Stimulated activated naive B cell treated with anti-CD40 and anti-IgM and Interleukin-4, amounts not matched to agents 10 μg/mL and 1 μg/mL and 100 μg/mL, for 72 hours (primary cell): ENCODE data around the gene ANTXR2.
A peak's percentile ranks its signal among the peaks of the same experiment; 100 is the strongest.

Source experiments
- ATAC-seq, 2 donors: fragments of 150-1000 bp; cut with Tn5 transposase; replicated peaks; 2 replicates each; pipeline ENCODE4 v1.10.0; 2021; ENCODE audit warnings: moderate library complexity in 1 of 2
- DNase-seq: peaks from one replicate; pipeline ENCODE4 v3.0.0; 2021
- H3K27ac Mint-ChIP-seq: one replicate; pipeline ENCODE4 v1.8.0; 2022; ENCODE audit warnings: mild to moderate bottlenecking, mixed read lengths
- H3K27me3 Mint-ChIP-seq, 2 donors: one replicate each; pipeline ENCODE4 v1.8.0; 2022; ENCODE audit warnings: mixed read lengths in 2 of 2
- H3K36me3 Mint-ChIP-seq, 2 donors: one replicate each; pipeline ENCODE4 v1.8.0; 2022; ENCODE audit warnings: mixed read lengths in 2 of 2, mild to moderate bottlenecking in 1 of 2
- H3K4me1 Mint-ChIP-seq, 2 donors: one replicate each; pipeline ENCODE4 v1.8.0; 2022; ENCODE audit warnings: mixed read lengths in 2 of 2, mild to moderate bottlenecking in 1 of 2
- H3K4me3 Mint-ChIP-seq, 2 donors: one replicate each; pipeline ENCODE4 v1.8.0; 2022; ENCODE audit warnings: mild to moderate bottlenecking in 2 of 2, mixed read lengths in 2 of 2, moderate library complexity in 1 of 2
- H3K9me3 Mint-ChIP-seq, 2 donors: one replicate each; pipeline ENCODE4 v1.8.0; 2022; ENCODE audit warnings: mixed read lengths in 2 of 2, mild to moderate bottlenecking in 1 of 2

The ANTXR2 gene

GRCh38 chr4:80037864-80038263, 35.2 kb downstream of the ANTXR2 start:
- Mint-ChIP-seq H3K9me3 (no peaks in the 10 kb centered on the region), H3K27ac (no peak overlapping the region), H3K4me3 (no peak overlapping the region), H3K4me1 (peaks cover 5 to 12% of the 10 kb centered on the region in 2 donors), H3K27me3 (no peaks in the 10 kb centered on the region), H3K36me3 (peaks cover 20 to 23% of the 10 kb centered on the region in 2 donors)
- DNase-seq (no peak), ATAC-seq (no peak)

DNA sequence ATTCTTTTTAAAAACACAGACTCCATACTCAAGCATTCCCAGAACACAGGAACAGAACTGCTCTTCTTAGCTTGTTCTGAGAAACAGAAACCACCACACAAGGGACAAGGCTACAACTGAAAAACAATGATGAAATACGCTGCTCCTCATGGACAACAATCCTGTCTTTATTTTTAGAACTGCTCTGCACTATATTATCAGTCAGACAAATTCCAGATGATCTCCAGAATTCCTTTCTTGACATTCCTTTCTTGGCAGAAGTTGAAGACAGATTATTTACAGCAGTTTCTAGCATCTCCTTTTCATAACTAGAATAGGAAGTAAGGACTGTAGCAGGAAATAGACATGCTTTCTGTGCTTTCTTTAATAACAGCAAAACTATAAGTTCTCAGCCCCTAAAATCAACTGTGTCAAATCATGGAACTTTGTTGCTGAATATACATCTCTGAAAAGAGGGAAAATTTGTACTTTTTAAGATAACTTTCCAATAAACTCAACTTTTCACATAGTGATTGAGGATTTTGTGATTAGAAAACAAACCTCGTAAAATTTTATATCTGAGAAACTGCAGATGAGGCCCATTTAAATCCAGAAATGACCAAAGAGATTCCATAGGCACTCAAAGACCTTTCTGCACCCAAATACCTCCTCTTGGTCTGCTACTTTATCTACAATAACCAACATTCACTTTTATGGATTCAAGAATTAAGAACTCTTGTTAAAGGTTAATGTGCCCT, 35.9 kb downstream of the ANTXR2 start:
- Mint-ChIP-seq H3K4me3 (no peak overlapping the region), H3K36me3 (peaks cover 17 to 26% of the 10 kb centered on the region in 2 donors), H3K27ac (peak overlapping the region; percentile 65), H3K4me1 (peaks cover 5 to 12% of the 10 kb centered on the region in 2 donors), H3K27me3 (no peaks in the 10 kb centered on the region), H3K9me3 (no peaks in the 10 kb centered on the region)
- no peak for ATAC-seq
- no peak for DNase-seq

- ATAC-seq (no peak), DNase-seq (no peak)
- Mint-ChIP-seq H3K4me1 (peaks cover 5 to 12% of the 10 kb centered on the region in 2 donors), H3K27me3 (no peaks in the 10 kb centered on the region), H3K27ac (no peak overlapping the region), H3K4me3 (no peak overlapping the region), H3K36me3 (peaks cover 17 to 22% of the 10 kb centered on the region in 2 donors), H3K9me3 (no peaks in the 10 kb centered on the region)
Measured at GRCh38 chr4:80036306-80036705, 36.7 kb downstream of the ANTXR2 start.

- Mint-ChIP-seq H3K36me3 (peaks cover 17 to 22% of the 10 kb centered on the region in 2 donors), H3K4me3 (no peak overlapping the region), H3K4me1 (peaks cover 5 to 12% of the 10 kb centered on the region in 2 donors), H3K9me3 (no peaks in the 10 kb centered on the region), H3K27me3 (no peaks in the 10 kb centered on the region), H3K27ac (no peak overlapping the region)
- ATAC-seq (no peak), DNase-seq (no peak)
Measured at GRCh38 chr4:80035336-80035735, 37.7 kb downstream of the ANTXR2 start.

DNA sequence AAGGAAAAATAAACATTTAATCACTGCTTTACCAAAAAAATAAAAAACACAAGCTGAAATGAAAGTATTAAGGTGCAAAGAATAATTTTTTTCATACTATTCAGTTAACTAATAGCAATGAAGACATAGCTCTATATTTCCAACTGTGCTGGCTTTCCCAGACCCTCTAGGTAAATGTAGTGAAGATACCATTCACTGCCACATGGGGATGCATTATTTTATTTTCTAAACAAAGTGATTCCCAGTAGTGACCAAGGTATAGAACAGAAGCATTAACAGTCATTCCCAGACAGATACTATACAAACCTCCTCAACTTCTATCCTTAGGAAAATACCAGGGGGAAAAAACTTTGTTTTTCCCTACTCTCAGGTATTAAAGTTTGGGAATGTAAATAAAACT, 39.4 kb downstream of the ANTXR2 start:
- Mint-ChIP-seq H3K4me1 (peaks cover 5 to 12% of the 10 kb centered on the region in 2 donors), H3K4me3 (no peak overlapping the region), H3K27me3 (no peaks in the 10 kb centered on the region), H3K9me3 (no peaks in the 10 kb centered on the region), H3K27ac (no peak overlapping the region), H3K36me3 (peaks cover 8% of the 10 kb centered on the region in 2 donors)
- no peak for ATAC-seq
- no peak for DNase-seq

DNA sequence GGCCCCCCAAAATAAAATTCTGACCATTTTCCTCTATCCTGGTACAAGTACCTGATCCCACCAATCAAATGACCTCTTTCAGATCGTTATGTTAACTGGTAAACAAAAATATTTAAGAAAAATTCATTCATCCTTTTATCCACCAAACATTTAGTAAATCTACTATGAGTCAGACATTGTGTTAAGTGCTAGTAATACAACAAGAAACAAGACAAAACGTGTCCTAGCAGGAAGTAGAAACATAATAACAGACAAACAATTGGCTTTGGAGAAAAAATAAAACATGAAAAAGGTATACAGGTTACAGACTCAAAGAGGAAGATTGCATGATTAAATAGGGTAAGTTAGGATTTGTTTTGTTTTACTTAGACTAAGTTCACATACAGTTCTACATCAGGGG, 43.7 kb downstream of the ANTXR2 start:
- no peak for DNase-seq

GRCh38 chr4:80027611-80028010, 45.4 kb downstream of the ANTXR2 start:
- H3K9me3 Mint-ChIP-seq: no peaks in the 10 kb centered on the region
- H3K27ac Mint-ChIP-seq: no peak overlapping the region
- ATAC-seq: no peak
- DNase-seq: no peak
- no peak overlapping the region for H3K4me3 Mint-ChIP-seq
- H3K4me1 Mint-ChIP-seq: peaks cover 0 to 2% of the 10 kb centered on the region in 2 donors
- H3K36me3 Mint-ChIP-seq: peaks cover 11 to 16% of the 10 kb centered on the region in 2 donors
- no peaks in the 10 kb centered on the region for H3K27me3 Mint-ChIP-seq

More for the DNA sequence above, 43.7 kb downstream of the ANTXR2 start:
- H3K4me3 Mint-ChIP-seq: no peak overlapping the region
- no peaks in the 10 kb centered on the region for H3K4me1 Mint-ChIP-seq
- no peaks in the 10 kb centered on the region for H3K9me3 Mint-ChIP-seq
- peaks cover 9 to 13% of the 10 kb centered on the region in 2 donors for H3K36me3 Mint-ChIP-seq
- H3K27ac Mint-ChIP-seq: no peak overlapping the region
- no peaks in the 10 kb centered on the region for H3K27me3 Mint-ChIP-seq
- ATAC-seq: no peak

GRCh38 chr4:80026100-80026499, 46.9 kb downstream of the ANTXR2 start:
- no peak for ATAC-seq
- Mint-ChIP-seq H3K9me3 (no peaks in the 10 kb centered on the region), H3K4me3 (no peak overlapping the region), H3K27me3 (no peaks in the 10 kb centered on the region), H3K4me1 (peaks cover 0 to 2% of the 10 kb centered on the region in 2 donors), H3K36me3 (peaks cover 17 to 21% of the 10 kb centered on the region in 2 donors), H3K27ac (no peak overlapping the region)
- DNase-seq: no peak

DNA sequence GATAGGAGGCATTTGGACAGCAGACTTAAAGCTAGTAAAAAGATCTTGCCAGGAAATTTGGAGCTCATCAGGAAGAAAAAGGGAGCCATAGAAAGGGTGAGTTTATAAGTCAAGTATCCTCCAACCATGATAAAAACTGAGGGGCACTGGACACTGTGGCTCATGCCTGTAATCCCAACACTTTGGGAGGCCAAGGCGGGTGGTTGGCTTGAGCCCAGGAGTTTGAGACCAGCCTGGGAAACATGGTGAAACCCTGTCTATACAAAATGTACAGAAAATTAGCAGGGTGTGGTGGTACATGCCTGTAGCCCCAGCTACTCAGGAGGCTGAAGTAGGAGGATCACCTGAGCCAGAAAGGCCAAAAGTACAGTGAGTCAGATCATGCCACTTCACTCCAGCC, 48.7 kb downstream of the ANTXR2 start:
- DNase-seq (no peak), ATAC-seq (no peak)
- no peaks in the 10 kb centered on the region for H3K9me3 Mint-ChIP-seq
- no peak overlapping the region for H3K4me3 Mint-ChIP-seq
- no peaks in the 10 kb centered on the region for H3K27me3 Mint-ChIP-seq
- H3K27ac Mint-ChIP-seq: no peak overlapping the region
- peaks cover 17 to 21% of the 10 kb centered on the region in 2 donors for H3K36me3 Mint-ChIP-seq
- H3K4me1 Mint-ChIP-seq: peaks cover 0 to 2% of the 10 kb centered on the region in 2 donors

DNA sequence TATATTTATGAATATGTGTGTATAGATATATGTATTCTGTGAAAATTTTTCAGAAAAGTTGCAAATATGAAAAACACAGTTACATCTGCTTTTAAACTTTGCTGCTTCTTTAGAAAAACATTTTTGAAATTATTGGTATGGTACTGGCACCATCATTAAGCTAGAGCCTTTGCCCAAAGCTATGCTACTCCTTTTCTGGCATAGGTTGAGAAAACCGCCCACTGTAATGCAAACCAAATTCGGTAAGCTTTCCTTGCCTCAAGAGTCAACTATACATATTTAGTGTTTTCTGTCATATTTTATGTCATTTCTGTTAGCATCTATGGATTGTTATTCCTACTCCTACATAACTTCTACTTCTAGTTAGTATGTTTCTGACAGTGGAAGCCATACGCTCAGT, 50.7 kb downstream of the ANTXR2 start:
- ATAC-seq (no peak), DNase-seq (no peak)
- H3K27me3 Mint-ChIP-seq: no peaks in the 10 kb centered on the region
- H3K9me3 Mint-ChIP-seq: no peaks in the 10 kb centered on the region
- peaks cover 0 to 2% of the 10 kb centered on the region in 2 donors for H3K4me1 Mint-ChIP-seq
- H3K36me3 Mint-ChIP-seq: peaks cover 17 to 21% of the 10 kb centered on the region in 2 donors
- no peak overlapping the region for H3K4me3 Mint-ChIP-seq
- no peak overlapping the region for H3K27ac Mint-ChIP-seq

GRCh38 chr4:80017125-80017854, 55.7 kb downstream of the ANTXR2 start:
- no peaks in the 10 kb centered on the region for H3K4me1 Mint-ChIP-seq
- H3K9me3 Mint-ChIP-seq: no peaks in the 10 kb centered on the region
- H3K4me3 Mint-ChIP-seq: no peak overlapping the region
- ATAC-seq: peak in 1 of 2 donors; percentile 38
- no peaks in the 10 kb centered on the region for H3K27me3 Mint-ChIP-seq
- no peak overlapping the region for H3K27ac Mint-ChIP-seq
- H3K36me3 Mint-ChIP-seq: peaks cover 8 to 10% of the 10 kb centered on the region in 2 donors
- DNase-seq: no peak

DNA sequence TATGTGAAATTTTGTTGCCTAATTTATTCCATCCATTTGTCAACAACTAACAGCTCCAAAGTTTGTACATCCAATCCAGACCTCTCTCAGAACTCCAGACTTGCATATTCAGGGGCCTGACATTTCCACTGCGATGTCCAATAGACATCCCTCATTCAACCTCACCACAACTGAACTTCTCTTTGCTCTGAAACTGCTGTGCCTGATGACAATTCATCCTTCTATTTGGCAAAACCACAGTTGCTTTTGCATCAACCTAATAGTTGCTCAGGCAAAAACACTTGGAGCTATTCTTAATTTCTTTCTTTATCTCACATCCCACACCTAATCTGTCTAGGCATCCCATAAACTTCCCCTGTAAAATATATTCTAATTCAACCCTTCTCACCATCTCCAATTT, 56.5 kb downstream of the ANTXR2 start:
- Mint-ChIP-seq H3K4me3 (no peak overlapping the region), H3K36me3 (peaks cover 4 to 5% of the 10 kb centered on the region in 2 donors), H3K27ac (no peak overlapping the region), H3K4me1 (no peaks in the 10 kb centered on the region), H3K27me3 (no peaks in the 10 kb centered on the region), H3K9me3 (no peaks in the 10 kb centered on the region)
- no peak for DNase-seq
- no peak for ATAC-seq

GRCh38 chr4:80015407-80016189, 57.4 kb downstream of the ANTXR2 start:
- H3K9me3 Mint-ChIP-seq: no peaks in the 10 kb centered on the region
- DNase-seq (no peak), ATAC-seq (no peak)
- H3K4me1 Mint-ChIP-seq: no peaks in the 10 kb centered on the region
- H3K27me3 Mint-ChIP-seq: no peaks in the 10 kb centered on the region
- H3K27ac Mint-ChIP-seq: no peak overlapping the region
- peaks cover 4% of the 10 kb centered on the region in 2 donors for H3K36me3 Mint-ChIP-seq
- H3K4me3 Mint-ChIP-seq: no peak overlapping the region

- DNase-seq: no peak
- Mint-ChIP-seq H3K36me3 (peaks cover 4 to 14% of the 10 kb centered on the region in 2 donors), H3K4me1 (no peaks in the 10 kb centered on the region), H3K27ac (no peak overlapping the region), H3K9me3 (no peaks in the 10 kb centered on the region), H3K27me3 (no peaks in the 10 kb centered on the region), H3K4me3 (no peak overlapping the region)
- no peak for ATAC-seq
Measured at GRCh38 chr4:80014531-80014930, 58.5 kb downstream of the ANTXR2 start.
